SU-DHL-6 (cell line): Measurements from ENCODE around the gene NR2F2.

Experiments
- H2AFZ ChIP-seq: fragments of 200-600 bp; sonication (generic); 2 replicates; pipeline ENCODE4 v1.6.1; 2014; ENCODE audit warnings: low read depth, mild to moderate bottlenecking, moderate library complexity, mixed read lengths, antibody characterized with exemption, low read length; ENCODE audit not compliant: severe bottlenecking
- H3F3A ChIP-seq: fragments of 200-600 bp; shearing (Covaris generic); 2 replicates; pipeline ENCODE4 v1.6.0; 2016; ENCODE audit warnings: antibody characterized with exemption, mild to moderate bottlenecking; ENCODE audit not compliant: insufficient read depth
- H3K27ac ChIP-seq: fragments of 200-600 bp; sonication (generic); 2 replicates; pipeline ENCODE4 v1.5.1; 2016; ENCODE audit warnings: low read depth, mild to moderate bottlenecking, low read length, moderate library complexity, mixed read lengths
- H3K27me3 ChIP-seq: fragments of 200-600 bp; sonication (generic), shearing (Covaris generic); 2 replicates; pipeline ENCODE4 v1.6.0; 2014; ENCODE audit warnings: mild to moderate bottlenecking, low read length
- H3K36me3 ChIP-seq: fragments of 200-600 bp; sonication (generic); 2 replicates; pipeline ENCODE4 v1.6.1; 2014; ENCODE audit warnings: mild to moderate bottlenecking, low read length, mixed read lengths
- H3K4me2 ChIP-seq: fragments of 300-600, 200-600 bp; shearing (Covaris generic), sonication (generic); 2 replicates; pipeline ENCODE4 v1.6.0; 2014; ENCODE audit warnings: low read length, low read depth, mild to moderate bottlenecking; ENCODE audit not compliant: poor library complexity, severe bottlenecking
- H3K4me3 ChIP-seq: fragments of 200-600 bp; sonication (generic); 2 replicates; pipeline ENCODE4 v1.5.1; 2014; ENCODE audit warnings: antibody characterized with exemption, low read length, mild to moderate bottlenecking, mixed read lengths; ENCODE audit not compliant: insufficient read depth, poor library complexity, severe bottlenecking
- H3K79me2 ChIP-seq: fragments of 200-600 bp; sonication (generic); 2 replicates; pipeline ENCODE4 v1.6.1; 2014; ENCODE audit warnings: mild to moderate bottlenecking, low read length, moderate library complexity; ENCODE audit not compliant: insufficient read depth
- H3K9ac ChIP-seq: fragments of 200-600 bp; sonication (generic); 2 replicates; pipeline ENCODE4 v1.7.0; 2014; ENCODE audit warnings: mild to moderate bottlenecking, low read length
- H3K9me2 ChIP-seq: fragments of 200-600 bp; sonication (generic); replicated peaks from 2 replicates; pipeline ENCODE4 v1.6.1; 2014; ENCODE audit warnings: low read length; ENCODE audit not compliant: insufficient read depth
- H3K9me3 ChIP-seq: fragments of 200-600 bp; sonication (generic); 2 replicates; pipeline ENCODE4 v1.6.1; 2014; ENCODE audit warnings: low read length, mixed read lengths; ENCODE audit not compliant: insufficient read depth
- H4K20me1 ChIP-seq: fragments of 200-600 bp; sonication (generic); 2 replicates; pipeline ENCODE4 v1.6.1; 2014; ENCODE audit warnings: low read depth, mild to moderate bottlenecking, antibody characterized with exemption, low read length, moderate library complexity, mixed read lengths
- CTCF ChIP-seq: fragments of 200-600 bp; sonication (generic); IDR thresholded peaks from one replicate; pipeline ENCODE4 v1.5.1; 2017; ENCODE audit warnings: antibody characterized with exemption, mild to moderate bottlenecking, low read length, moderate library complexity; ENCODE audit not compliant: insufficient read depth, poor library complexity, severe bottlenecking
- EZH2phosphoT487 ChIP-seq: fragments of 200-600 bp; sonication (generic), shearing (Covaris generic); conservative IDR thresholded peaks from 2 replicates; pipeline ENCODE4 v1.6.1; 2018; ENCODE audit warnings: mild to moderate bottlenecking, antibody characterized with exemption, low read length, moderate library complexity, mixed read lengths

NR2F2 gene

GRCh38 chr15:96312641-96313335, 17.7 kb upstream of the NR2F2 start:
- H4K20me1 ChIP-seq = no peaks in the 10 kb centered on the region
- no peaks in the 10 kb centered on the region for H3F3A ChIP-seq
- TF ChIP-seq CTCF = no peak
- TF ChIP-seq EZH2phosphoT487 = no peak
- no peaks in the 10 kb centered on the region for H3K9me2 ChIP-seq
- no peak overlapping the region for H3K27ac ChIP-seq
- no peak overlapping the region for H3K9ac ChIP-seq
- H3K4me3 ChIP-seq = no peak overlapping the region
- no peaks in the 10 kb centered on the region for H3K27me3 ChIP-seq
- no peaks in the 10 kb centered on the region for H3K9me3 ChIP-seq
- H3K4me2 ChIP-seq = no peak overlapping the region
- no peaks in the 10 kb centered on the region for H3K79me2 ChIP-seq
- H3K36me3 ChIP-seq = no peaks in the 10 kb centered on the region
- H2AFZ ChIP-seq = no peak overlapping the region

GRCh38 chr15:96314518-96314917, 16.0 kb upstream of the NR2F2 start:
- H2AFZ ChIP-seq = no peak overlapping the region
- H3K9ac ChIP-seq = no peak overlapping the region
- no peak overlapping the region for H3K4me2 ChIP-seq
- no peaks in the 10 kb centered on the region for H3K27me3 ChIP-seq
- H3F3A ChIP-seq = no peaks in the 10 kb centered on the region
- H3K9me3 ChIP-seq = no peaks in the 10 kb centered on the region
- no peak overlapping the region for H3K4me3 ChIP-seq
- H3K79me2 ChIP-seq = no peaks in the 10 kb centered on the region
- H3K9me2 ChIP-seq = no peaks in the 10 kb centered on the region
- H4K20me1 ChIP-seq = no peaks in the 10 kb centered on the region
- TF ChIP-seq CTCF (no peak), EZH2phosphoT487 (no peak)
- H3K27ac ChIP-seq = no peak overlapping the region
- H3K36me3 ChIP-seq = no peaks in the 10 kb centered on the region

GRCh38 chr15:96314963-96315362, 15.5 kb upstream of the NR2F2 start:
- H3K79me2 ChIP-seq = no peaks in the 10 kb centered on the region
- no peak overlapping the region for H2AFZ ChIP-seq
- no peak overlapping the region for H3K27ac ChIP-seq
- H3F3A ChIP-seq = no peaks in the 10 kb centered on the region
- no peak overlapping the region for H3K9ac ChIP-seq
- H3K4me2 ChIP-seq = no peak overlapping the region
- H3K9me3 ChIP-seq = no peaks in the 10 kb centered on the region
- H4K20me1 ChIP-seq = no peaks in the 10 kb centered on the region
- H3K4me3 ChIP-seq = no peak overlapping the region
- H3K9me2 ChIP-seq = no peaks in the 10 kb centered on the region
- H3K27me3 ChIP-seq = no peaks in the 10 kb centered on the region
- TF ChIP-seq EZH2phosphoT487 (no peak), CTCF (no peak)
- no peaks in the 10 kb centered on the region for H3K36me3 ChIP-seq
